Gastrocnemius medialis (tissue), 4 donors: ENCODE results near the gene B3GAT1.

Source experiments
- POLR2A ChIP-seq, 2 donors: fragments of 450-650 bp; IDR thresholded peaks; one replicate each; pipeline ENCODE4 v1.6.1; 2017; ENCODE audit warnings: antibody characterized with exemption in 2 of 2, mild to moderate bottlenecking in 2 of 2, moderate library complexity in 2 of 2
- TF ChIP-seq, protein P1 (sequence below), 5 experiments: fragments of 450-650 bp in 3 of 5; fragments of 200-600 bp in 2 of 5; sonication (generic) in 2 of 5; IDR thresholded peaks in 4 of 5; conservative IDR thresholded peaks in 1 of 5; 1 replicate in 4 of 5; 2 replicates in 1 of 5; pipeline ENCODE4 v1.5.1; 2016 to 2019; ENCODE audit warnings: antibody characterized with exemption in 5 of 5, mild to moderate bottlenecking in 3 of 5, moderate library complexity in 3 of 5

DNA sequence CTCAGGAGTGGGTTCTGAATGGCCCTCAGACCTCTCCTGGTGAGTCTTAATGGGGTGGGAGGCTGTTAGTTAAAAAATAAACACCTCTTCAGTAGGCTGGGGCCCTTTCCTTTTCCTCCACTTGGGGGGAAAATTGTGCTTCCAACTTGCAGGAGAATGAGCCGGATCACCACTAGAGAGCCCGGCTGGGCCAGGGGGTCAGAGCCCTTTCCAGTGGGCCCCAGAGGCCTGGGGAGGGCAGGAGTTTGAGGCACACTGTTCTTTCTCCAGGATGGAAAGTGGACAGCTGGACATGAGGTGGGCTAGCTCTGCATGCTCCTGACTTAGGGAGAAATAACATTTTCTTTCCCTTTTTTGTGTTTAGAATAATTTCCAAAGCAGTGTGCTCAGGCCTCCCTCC is 32.8 kb downstream of the B3GAT1 start:
- TF ChIP-seq POLR2A (IDR thresholded peaks at IDR 0.05): no peak
- TF ChIP-seq, protein P1, sequence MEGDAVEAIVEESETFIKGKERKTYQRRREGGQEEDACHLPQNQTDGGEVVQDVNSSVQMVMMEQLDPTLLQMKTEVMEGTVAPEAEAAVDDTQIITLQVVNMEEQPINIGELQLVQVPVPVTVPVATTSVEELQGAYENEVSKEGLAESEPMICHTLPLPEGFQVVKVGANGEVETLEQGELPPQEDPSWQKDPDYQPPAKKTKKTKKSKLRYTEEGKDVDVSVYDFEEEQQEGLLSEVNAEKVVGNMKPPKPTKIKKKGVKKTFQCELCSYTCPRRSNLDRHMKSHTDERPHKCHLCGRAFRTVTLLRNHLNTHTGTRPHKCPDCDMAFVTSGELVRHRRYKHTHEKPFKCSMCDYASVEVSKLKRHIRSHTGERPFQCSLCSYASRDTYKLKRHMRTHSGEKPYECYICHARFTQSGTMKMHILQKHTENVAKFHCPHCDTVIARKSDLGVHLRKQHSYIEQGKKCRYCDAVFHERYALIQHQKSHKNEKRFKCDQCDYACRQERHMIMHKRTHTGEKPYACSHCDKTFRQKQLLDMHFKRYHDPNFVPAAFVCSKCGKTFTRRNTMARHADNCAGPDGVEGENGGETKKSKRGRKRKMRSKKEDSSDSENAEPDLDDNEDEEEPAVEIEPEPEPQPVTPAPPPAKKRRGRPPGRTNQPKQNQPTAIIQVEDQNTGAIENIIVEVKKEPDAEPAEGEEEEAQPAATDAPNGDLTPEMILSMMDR (IDR thresholded peaks at IDR 0.05 in 4 of 5, conservative IDR thresholded peaks at IDR 0.05 in 1 of 5): no peak
